Suppressor macrophage (primary cell): ENCODE measurements around the gene DOC2A.
"Not testable (repeated sequence)": the region's sequence is repeated elsewhere in the genome, so short reads cannot be mapped to it uniquely, and the experiment has no call there.

Experiments
- DNase-seq, 4 experiments: peaks; one replicate each; pipeline ENCODE4 v3.0.0-alpha.2; 2020 to 2022
- total RNA-seq, 17 experiments: gene quantifications; one replicate each; lab custom pipeline; 2026; ENCODE audit warnings: mixed read lengths in 6 of 17, inconsistent platforms in 3 of 17; lab: John Stamatoyannopoulos, UW

Gene DOC2A
- total RNA-seq, result 0 to 3.3 (median 0.22) reads per million in 17 experiments

DNA sequence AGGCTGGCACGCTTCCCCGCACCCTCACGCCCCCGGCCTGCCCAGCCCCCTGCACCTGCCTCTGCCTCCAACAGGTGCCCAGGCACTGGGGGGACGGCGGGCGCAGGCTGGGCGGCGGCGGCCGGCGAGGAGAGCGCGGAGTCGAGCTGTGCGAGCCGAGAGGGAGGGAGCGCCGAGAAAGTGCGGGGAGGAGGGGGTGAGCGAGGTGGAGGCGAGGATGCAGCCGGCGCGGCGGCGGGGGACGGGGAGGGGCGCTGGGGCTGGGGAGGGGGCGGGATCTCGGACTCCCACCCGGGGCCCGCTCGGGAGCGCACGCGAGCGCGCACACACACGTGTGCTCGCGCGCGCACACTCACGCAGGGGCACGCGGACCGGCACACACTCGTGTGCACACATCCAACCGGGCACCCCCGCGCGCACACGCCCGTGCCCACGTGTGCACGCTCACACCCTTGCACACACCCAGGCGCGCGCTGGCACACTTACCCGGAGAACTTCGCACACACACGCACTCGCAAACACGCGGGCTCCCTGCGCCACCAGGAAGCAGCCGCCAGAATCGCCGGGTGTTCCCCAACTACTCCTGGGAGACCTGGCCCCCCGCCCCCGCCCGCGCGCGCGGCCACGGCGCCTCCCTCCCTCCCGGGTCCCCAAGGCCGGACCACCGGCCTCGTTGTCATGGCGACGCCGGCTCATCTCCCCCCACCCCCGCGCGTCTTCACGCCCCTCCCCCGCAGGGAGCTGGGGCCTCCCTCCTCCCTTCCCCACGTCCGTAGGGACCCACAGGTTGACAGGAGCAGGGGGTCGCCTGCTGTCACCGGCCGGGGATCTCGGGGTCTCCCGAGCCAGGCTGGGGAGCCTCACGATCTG lies at the start of gene DOC2A:
TSS of gene DOC2A (minus strand) at position 184 of the 870 bp plus-strand sequence. CDS start 805 bp downstream, outside the sequence.
- DNase-seq, result peak in 2 of 4 experiments; percentile 28 to 50

DNA sequence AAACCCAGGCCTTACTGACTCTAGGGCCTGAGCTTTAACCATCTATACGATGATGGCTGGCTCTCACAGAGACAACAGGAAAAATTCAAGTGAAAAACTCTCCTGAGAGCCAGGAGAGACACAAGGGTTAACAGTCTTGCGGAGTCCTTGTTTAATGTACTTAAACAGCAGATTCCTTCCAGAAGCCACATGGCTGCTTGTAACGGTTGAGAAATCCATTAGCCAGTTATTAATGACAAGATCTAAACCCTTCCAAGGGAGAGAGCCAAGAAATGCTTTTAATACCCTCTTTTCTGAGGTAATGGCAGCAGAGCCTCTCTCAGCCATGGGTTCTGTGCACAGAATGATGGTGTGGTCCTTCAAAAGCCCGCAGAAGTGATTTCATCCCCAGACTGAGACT lies 49.5 kb upstream of the DOC2A start:
- no peak for DNase-seq

DNA sequence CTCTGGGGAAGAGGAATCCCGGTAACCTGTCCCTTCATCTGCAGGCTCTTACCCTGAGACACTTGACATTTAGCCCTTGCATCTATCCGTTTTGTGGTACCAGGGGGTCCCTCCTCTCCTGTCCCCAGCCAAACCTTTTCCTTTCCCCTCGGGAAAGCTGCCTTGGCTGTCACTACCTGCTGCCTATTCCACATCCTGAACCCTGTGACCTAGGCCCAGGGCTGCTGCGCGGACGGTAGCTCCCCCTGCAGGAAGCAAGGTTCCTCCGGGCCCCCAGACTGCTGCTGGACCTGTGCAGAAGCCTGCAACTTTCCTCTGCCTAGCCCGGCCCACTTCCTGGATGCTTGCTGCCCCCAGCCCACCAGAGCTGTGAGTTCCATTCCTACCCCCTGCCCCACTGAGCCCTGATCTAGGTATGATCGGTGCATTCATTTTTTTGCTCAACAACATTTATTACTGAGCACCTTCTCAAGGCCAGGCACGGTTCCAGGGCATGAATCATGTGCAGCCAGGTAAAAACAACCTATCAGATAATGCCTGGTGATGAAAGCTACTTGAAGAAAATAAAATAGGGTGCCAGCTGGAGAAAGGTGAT lies 44.2 kb upstream of the DOC2A start:
- peak in 3 of 4 experiments; percentile 44 to 76 (median 58) for DNase-seq

DNA sequence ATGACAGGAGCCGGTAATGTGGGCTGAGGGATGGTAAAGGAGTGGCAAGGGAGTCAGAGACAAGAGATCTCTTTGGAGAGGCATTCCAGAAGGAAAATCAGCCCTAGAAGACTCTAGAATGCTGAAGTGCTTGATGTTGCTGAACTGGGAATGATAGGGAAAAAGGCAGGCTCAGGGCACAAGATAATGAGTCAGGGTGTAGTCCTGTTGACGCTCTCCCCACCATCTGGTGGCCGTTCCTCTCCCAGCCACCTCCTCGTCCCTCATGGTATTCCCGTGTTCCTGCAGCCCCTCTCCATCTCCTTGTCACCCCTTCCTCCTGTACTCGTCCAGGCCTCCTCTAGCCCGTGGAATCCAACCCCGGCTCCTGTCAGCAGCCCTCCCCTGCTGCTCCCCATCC lies 43.6 kb upstream of the DOC2A start:
- DNase-seq, result no peak

DNA sequence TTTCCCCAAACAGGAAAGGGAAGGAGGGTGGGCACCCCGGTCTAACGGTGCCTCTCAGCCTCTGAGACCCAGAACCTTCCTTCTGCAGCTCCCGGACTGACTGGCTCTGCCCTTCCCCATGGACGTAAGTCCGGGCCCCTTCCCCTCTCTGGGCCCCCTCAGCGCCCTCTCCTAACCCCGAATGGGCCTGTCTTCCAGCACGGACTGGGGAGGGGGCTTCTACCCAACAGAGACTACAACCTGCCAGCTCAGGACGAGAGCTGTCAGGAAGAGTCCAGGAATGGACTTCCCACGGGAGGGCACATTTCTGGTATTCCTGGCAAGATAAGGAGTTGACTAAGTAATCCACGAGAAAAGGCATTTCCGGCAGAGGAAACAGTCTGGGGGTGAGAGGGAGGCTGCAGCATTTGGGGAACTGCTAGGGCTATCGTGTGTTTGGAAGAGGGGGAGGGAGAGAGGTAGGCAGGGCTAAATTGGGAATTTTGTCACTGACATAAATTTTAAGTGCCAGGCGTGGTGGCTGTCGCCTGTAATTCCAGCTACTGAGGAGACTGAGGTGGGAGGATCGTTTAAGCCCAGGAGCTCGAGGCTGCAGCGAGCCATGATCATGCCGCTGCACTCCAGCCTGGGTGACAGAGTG lies 42.7 kb upstream of the DOC2A start:
- DNase-seq, result peak in 3 of 4 experiments; percentile 52 to 69 (median 55)

DNA sequence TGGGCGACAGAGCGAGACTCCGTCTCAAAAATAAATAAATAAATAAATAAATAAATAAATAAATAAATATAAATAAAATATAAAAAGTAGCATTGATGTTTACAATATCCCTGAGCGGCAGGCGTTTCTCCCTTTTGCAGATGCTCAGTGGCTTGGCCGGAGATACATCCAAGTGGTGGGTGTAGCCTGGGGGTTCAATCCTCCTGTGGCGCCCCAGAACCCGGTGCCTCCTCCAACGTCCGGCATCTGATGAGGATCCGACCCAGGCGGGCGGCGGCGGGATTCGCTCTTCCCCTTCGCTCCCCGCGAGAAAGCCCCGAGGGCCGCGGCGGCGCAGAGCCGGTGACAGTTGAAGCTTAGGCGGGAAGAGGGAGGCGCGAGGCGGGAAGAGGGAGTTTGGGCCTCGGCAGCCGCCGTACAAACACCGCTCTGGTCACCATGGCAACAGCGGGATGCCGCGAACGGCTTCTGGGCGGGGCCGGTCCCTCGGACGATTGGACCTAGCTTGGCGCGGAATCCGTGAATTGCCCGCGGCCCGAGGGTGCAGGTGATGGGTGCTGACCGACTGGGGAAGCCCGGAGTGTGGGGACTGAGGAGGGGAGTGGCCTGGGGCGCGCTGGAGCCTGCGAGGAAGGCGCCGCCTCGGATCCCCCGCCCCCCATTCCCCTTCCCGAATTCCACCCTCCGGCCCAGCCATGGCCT lies 42.0 kb upstream of the DOC2A start:
- peak; percentile 96 to 98 (median 97) for DNase-seq

DNA sequence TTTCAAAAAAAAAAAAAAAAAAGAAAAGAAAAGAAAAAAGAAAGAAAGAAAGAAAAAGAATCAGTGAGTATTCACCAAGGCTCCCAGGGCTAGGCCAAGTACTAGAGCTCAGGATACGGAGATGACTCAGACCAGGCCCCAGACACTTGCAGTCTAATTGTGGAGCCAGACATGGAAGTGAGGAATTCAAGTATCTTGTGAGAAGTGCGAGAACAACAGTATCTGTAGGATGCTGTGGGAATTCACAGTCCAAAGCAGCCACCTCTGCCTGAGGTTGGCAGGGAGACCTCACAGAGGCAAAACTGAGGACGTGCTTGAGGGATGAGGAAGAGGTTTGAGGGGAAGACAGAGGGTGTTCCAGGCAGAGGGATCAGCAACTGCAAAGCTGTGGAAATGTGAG lies 40.7 kb upstream of the DOC2A start:
- DNase-seq, result peak in 1 of 4 experiments; percentile 18

DNA sequence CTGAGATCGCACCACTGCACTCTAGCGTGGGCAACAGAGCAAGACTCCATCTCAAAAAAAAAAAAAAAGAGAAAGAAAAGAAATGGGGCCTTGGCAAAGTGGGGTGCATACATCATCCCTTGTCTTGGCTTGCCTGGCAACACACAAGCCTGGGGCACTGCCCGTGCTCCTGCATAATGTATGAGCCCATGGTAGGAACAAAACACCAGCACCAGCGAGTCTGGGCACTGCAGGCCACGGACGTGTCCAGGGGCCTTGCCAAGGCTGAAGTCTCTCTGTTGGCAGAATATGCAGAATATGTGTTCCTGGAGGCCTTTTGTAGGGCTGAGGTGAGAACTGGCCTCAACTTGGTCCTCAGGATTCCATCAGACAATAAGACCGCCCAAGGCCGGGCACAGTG lies 39.0 kb upstream of the DOC2A start:
- DNase-seq, result no peak

DNA sequence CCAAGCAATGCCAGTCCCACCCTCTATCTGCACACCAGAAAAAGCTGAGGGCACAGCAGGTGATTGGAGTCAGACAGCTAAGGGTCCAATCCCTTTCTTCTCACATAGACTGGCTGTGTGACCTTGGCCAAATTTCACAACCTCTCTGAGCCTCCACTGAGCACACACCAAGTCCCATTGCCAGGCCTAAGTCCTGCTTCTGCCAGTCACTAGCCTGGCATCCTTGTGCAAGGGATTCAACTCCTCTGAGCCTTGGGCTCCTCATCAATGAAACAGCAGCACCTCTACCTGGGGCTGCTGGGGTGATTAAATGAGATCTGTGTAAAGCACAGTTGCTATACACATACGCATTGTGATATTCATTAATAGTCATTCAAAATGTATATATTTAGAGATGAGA lies 35.8 kb upstream of the DOC2A start:
- no peak for DNase-seq

DNA sequence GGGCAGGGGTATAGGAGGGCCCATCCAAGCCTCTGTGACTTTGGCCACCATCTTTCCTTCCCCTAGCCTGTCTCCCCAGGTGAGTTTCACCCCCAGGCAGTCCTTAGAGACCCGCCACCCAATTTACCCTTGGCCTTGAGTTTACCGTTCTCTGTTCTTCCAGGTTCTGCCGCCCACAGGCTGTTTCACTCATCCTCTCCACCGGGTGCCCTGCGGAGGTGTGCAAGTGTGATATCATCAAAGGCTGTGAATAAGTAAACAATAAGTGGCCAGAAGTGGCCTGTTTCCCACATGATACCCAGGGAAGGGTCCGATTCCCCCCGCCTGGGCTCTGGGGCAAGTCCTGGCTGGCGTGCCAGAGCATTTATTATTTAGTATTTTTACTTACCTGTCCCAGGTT lies 35.4 kb upstream of the DOC2A start:
- DNase-seq, result no peak

DNA sequence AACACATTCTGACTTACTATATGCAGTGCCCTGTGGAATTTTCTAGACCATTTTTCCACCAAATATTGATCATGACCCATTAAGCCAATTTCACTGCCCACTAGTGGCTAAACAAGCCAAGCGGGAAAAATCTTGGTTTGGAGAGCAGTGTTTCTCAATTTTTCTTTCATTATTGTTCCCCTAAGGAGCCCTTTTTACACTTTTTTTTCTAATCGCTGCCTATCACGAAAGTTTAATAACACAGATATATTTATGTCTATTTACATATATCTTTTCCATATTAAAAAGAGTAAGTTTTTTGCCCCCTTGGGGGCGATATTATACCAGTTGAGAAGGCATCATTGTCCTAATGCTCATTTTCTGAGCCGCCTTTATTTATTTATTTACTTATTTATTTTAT lies 31.0 kb upstream of the DOC2A start:
- peak; percentile 16 to 64 (median 58) for DNase-seq

DNA sequence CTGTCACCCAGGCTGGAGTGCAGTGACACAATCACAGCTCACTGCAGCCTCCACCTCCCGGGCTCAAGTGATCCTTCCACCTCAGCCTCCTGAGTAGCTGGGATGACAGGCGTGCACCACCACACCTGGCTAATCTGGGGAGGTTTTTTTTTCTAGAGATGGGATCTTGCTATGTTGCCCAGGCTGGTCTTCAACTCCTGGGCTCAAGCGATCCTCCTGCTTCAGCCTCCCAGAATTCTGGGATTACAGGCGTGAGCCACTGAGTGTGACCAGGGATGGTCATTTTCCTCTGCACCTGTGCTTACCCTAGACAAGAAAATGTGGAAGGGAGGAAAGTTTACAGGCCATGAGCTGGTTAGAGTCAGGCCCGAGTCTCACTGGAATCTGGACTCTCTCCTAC lies 29.9 kb upstream of the DOC2A start:
- not testable (repeated sequence) for DNase-seq

DNA sequence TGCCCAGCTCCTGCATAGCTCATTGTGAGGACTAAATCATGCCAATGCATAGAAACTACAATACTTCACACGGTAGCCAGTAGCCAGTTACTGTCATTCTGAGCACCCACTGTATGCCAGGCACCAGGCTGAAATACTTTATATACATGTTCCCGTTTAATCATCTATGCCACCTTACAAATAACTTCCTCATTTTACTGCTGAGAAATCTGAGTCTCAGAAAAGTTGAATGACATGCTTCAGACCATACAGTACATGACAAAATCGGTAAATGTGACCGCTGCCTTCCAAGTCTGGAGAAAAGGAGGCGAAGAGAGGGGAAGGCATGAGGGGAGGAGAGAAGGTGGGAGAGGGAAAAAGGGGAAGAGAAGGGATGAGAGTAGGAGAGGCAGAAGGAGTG lies 29.4 kb upstream of the DOC2A start:
- DNase-seq, result peak; percentile 27 to 69 (median 48)

DNA sequence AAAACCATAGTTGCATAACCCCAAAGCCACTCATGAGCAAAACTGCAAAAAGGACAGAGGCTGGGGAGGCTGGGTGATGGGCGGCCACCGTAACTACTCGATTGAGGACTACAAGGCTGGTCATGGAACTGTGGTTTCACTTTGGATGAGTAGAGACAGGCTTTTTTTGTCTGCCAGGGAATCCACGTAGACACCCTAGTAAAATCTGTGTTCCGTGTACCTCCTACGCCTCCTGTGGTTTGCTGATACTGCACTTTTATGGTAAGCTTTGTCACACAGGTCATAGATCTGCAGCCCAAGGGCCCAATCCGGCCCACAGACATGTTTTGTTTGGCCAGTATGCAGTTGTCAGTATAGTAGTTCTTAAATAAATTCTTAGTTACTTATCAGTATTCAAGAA lies 22.4 kb upstream of the DOC2A start:
- no peak for DNase-seq

DNA sequence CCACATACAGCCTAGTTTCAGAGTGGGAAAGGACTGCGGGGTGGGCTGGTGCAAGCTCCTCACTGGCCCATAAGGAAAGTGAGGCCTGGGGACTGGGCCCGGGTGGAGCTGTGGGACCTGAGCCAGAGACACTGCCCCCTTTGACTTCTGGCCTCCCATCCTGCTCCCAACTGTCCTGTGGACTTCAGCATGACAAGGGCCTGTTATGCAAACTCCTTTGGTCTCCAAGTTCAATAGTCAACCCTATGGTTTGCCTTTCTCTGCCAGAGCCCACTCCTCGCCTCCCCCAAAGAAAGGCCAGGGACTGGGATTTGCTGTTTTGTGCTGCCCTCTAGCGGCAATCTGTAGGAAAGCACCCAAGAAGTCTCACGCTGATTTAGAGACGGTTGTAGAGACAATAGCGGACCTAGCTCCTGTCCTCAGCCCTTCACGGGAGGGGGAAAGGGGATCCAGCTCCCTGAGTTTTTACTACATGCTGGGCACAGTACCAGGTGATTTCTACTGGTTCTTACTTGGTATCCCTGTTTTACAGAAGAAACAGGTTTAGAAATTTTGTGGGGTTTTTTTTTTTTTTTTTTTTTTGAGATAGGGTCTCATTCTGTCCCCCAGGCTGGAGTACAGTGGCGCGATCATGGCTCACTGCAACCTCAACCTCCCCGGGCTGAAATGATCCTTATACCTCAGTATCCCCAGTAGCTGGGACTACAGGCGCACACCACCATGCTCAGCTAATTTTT lies 21.4 kb upstream of the DOC2A start:
- DNase-seq, result peak; percentile 78 to 81 (median 80)

DNA sequence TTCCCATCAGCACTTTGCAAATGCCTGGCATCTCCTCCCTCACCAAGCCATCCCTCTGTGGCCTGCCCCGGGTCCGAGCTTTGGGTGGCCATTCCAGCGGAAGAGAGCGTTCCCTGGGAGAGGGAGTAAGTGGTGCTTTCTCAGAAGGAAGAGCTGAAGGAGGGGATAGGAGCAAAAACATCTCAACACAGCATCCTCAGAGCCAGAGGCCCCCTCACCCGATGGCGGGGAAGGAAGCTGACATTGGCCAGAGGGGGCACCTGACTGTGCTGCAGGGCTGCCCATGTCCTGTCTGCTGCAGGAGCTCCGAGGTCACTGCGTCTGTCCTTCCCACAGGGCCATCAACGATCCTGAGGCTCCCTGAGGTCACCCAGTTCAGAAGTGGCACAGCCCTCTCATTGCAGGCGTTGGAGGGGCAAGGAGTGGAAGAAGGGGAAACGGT lies 20.7 kb upstream of the DOC2A start:
- DNase-seq, result no peak

DNA sequence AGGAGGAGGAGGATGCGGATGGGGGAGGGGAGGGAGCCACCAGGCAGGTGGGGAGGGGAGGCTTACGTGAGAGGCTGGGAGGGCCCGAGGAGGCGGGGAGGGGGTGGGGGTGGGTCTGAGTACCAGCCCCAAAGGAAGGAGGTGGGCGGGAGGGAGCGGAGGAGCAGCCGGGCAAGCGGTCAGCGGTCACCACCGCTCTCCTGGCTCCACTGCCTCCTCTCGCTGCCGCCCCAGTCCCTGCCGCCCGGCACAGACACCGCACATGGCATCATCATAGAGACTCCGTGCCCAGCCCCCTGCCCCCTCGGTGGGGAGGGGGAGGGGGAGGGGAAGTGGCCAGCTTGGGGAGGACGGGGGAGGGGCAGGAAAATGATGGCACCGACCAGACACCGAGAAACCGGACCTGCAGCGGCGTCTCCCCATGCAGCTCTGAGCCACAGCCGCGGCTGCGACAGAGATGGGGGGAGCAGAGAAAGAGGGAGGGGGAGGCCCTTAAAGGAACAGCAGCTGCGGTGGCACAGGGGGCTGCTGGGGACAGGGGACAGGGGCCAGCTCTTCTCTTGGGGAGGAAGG lies 20.1 kb upstream of the DOC2A start, which contains the start of gene TLCD3B:
TSS of gene TLCD3B (minus strand) at position 431 of the 573 bp plus-strand sequence. CDS start 744 bp downstream, outside the sequence.
- peak in 1 of 4 experiments; percentile 35 for DNase-seq

DNA sequence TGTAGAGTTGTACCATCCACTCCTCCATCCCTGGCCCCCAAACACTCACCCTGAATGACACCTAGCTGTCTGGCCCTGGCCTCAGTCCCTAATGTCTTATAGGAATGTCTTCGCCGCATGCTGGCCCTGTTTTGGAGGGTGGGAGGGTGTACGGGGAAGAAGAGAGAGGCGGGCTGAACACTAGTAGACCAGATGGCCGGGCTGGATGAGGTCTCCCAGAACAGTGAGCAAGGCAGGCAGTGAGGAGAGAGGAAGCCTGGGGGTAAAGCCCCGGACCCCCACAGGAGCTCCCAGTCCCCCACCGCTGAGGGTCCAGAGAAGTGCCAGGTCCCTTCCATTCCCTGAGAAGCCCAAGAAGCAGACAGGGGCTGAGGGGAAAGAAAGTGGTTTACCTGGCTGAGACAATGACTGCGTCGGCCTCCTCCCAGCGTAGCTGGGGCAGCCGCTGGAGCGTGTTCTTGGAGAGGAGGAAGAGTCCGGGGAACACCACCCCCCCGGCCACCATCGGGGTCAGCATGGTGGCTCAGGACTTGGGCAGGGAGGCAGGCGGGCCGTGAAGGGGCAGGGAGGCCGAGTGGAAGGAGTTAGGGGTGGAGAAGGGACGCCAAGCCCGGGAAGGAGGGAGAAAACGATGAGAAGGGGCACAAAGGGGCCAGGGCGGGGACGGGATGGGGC lies 19.3 kb upstream of the DOC2A start:
- no peak for DNase-seq

DNA sequence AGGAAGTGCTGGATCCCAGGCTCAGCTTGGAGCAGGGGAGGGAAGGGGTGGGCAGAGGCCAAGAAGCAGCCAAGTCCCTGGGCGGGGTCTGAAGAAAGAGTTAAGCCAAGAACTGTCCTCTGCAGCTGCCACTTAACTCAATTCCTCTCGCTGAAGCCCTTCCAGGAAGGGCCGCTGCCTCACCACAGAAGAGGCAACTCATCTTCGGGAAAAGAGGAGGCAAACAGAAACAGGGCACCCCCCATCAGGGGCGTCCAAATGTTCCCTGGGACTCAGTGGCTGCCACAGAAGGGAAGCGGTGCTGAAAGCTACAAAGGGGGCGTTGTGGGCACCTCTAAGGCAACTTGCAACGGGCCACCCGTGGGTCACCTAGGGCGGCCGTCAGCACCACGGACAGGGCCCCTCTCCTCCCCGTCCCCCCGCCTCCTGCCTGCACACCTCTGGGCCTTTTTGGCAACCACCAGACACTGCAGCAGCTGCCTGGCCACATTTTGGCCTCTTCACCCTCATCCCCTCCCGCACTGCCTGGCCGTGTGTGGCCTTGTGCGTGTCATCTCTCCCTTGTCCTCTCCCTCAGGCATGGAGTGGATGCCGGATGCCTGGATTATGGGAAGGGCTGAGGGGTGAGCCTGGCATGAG lies 17.7 kb upstream of the DOC2A start:
- DNase-seq, result peak in 1 of 4 experiments; percentile 42
